Measurements from ENCODE around the gene CORO2B. TPM values are rescaled to one million over a fixed set of nuclear protein-coding genes. Genes with fewer than 3 reads are reported as not detected.
A peak's percentile ranks its signal among the peaks of the same experiment; 100 is the strongest.

Gene CORO2B
- total RNA-seq, 1 donor from 2014 or later: 8.5 TPM

GRCh38 chr15:68553314-68553993, 25.3 kb upstream of the CORO2B start:
- DNase-seq (ENCODE audit: missing footprints) (no peak), ATAC-seq (no peak)
- intact Hi-C loops (cut with DNase I): loop anchor here (5.0 kb wide), 1 partner anchor 369 kb away; no protein-coding TSS in a partner anchor

GRCh38 chr15:68553994-68554720, 24.6 kb upstream of the CORO2B start:
- intact Hi-C loops (cut with DNase I): loop anchor here (2.0 to 5.0 kb wide), 2 partner anchors 321 to 368 kb away; no protein-coding TSS in a partner anchor
- ATAC-seq (no peak), DNase-seq (ENCODE audit: missing footprints) (no peak)

- DNase-seq (ENCODE audit: missing footprints): no peak
- intact Hi-C loops (cut with DNase I): loop anchor here (2.0 to 5.0 kb wide), 3 partner anchors 267 to 367 kb away; partner anchors contain the start of gene ANP32A
- no peak for ATAC-seq
These were observed 23.8 kb upstream of the CORO2B start for GRCh38 chr15:68554721-68555678.

GRCh38 chr15:68555679-68556037, 23.1 kb upstream of the CORO2B start:
- intact Hi-C loops (cut with DNase I): loop anchor here (2.0 to 5.0 kb wide), 2 partner anchors 267 to 319 kb away; partner anchors contain the start of gene ANP32A
- DNase-seq (ENCODE audit: missing footprints) (no peak), ATAC-seq (no peak)

- ATAC-seq (no peak), DNase-seq (ENCODE audit: missing footprints) (no peak)
- intact Hi-C loops (cut with DNase I): loop anchor here (5.0 kb wide), 1 partner anchor 266 kb away; the partner anchor contains the start of gene ANP32A
These were observed 22.4 kb upstream of the CORO2B start for GRCh38 chr15:68556139-68556990.

GRCh38 chr15:68557469-68558317, 21.1 kb upstream of the CORO2B start:
- intact Hi-C loops (cut with DNase I): loop anchor here (5.0 kb wide), 1 partner anchor 265 kb away; the partner anchor contains the start of gene ANP32A
- no peak for ATAC-seq
- no peak for DNase-seq (ENCODE audit: missing footprints)

- ATAC-seq (no peak), DNase-seq (ENCODE audit: missing footprints) (no peak)
- intact Hi-C loops (cut with DNase I): loop anchor here (1.0 to 5.0 kb wide), 2 partner anchors 116 to 264 kb away; partner anchors contain the start of gene ANP32A
These were observed 20.2 kb upstream of the CORO2B start for GRCh38 chr15:68558318-68559305.

GRCh38 chr15:68559345-68560310, 19.2 kb upstream of the CORO2B start:
- ATAC-seq: peak; percentile 93
- DNase-seq (ENCODE audit: missing footprints): peak; percentile 93
- intact Hi-C loops (cut with DNase I): loop anchor here (1.0 to 5.0 kb wide), 2 partner anchors 115 to 263 kb away; partner anchors contain the start of gene ANP32A

- ATAC-seq (no peak), DNase-seq (ENCODE audit: missing footprints) (no peak)
- intact Hi-C loops (cut with DNase I): no loop called here
These were observed 18.2 kb upstream of the CORO2B start for GRCh38 chr15:68560501-68561113.

GRCh38 chr15:68561171-68561900, 17.5 kb upstream of the CORO2B start:
- intact Hi-C loops (cut with DNase I): no loop called here
- DNase-seq (ENCODE audit: missing footprints) (no peak), ATAC-seq (no peak)

- DNase-seq (ENCODE audit: missing footprints) (no peak), ATAC-seq (no peak)
- intact Hi-C loops (cut with DNase I): no loop called here
These were observed 16.9 kb upstream of the CORO2B start for GRCh38 chr15:68561901-68562300.

- intact Hi-C loops (cut with DNase I): no loop called here
- ATAC-seq: no peak
- DNase-seq (ENCODE audit: missing footprints): no peak
These were observed 14.6 kb upstream of the CORO2B start for GRCh38 chr15:68564173-68564572.

- ATAC-seq (no peak), DNase-seq (ENCODE audit: missing footprints) (no peak)
- intact Hi-C loops (cut with DNase I): no loop called here
These were observed 13.6 kb upstream of the CORO2B start for GRCh38 chr15:68565234-68565633.

- intact Hi-C loops (cut with DNase I): no loop called here
- ATAC-seq (no peak), DNase-seq (ENCODE audit: missing footprints) (no peak)
These were observed 13.1 kb upstream of the CORO2B start for GRCh38 chr15:68565726-68566125.

Data from Right ventricle myocardium inferior (tissue), 1 donor.